GM21360 (cell line): ENCODE measurements around the gene WWC1.

ENCODE experiments used
- ATAC-seq: cut with Tn5 transposase; IDR thresholded peaks from one replicate; pipeline ENCODE4 v1.9.1; 2021; ENCODE audit warnings: mild to moderate bottlenecking, moderate library complexity; ENCODE audit not compliant: unreplicated experiment

The WWC1 gene

GRCh38 chr5:168401880-168402279, 110.4 kb downstream of the WWC1 start:
- no peak for ATAC-seq

- ATAC-seq = no peak
Measured at GRCh38 chr5:168404365-168404764, 112.9 kb downstream of the WWC1 start.

- ATAC-seq = no peak
Measured at GRCh38 chr5:168407211-168407610, 115.8 kb downstream of the WWC1 start.

GRCh38 chr5:168408561-168409305, 117.3 kb downstream of the WWC1 start:
- no peak for ATAC-seq

- ATAC-seq = peak; percentile 60
Measured at GRCh38 chr5:168409591-168410458, 118.4 kb downstream of the WWC1 start.

- ATAC-seq = no peak
Measured at GRCh38 chr5:168411871-168412270, 120.4 kb downstream of the WWC1 start.

GRCh38 chr5:168413062-168413461, 121.6 kb downstream of the WWC1 start:
- ATAC-seq = no peak

- ATAC-seq = no peak
Measured at GRCh38 chr5:168413596-168413995, 122.2 kb downstream of the WWC1 start.

GRCh38 chr5:168415401-168415800, 124.0 kb downstream of the WWC1 start:
- no peak for ATAC-seq

GRCh38 chr5:168415971-168416370, 124.5 kb downstream of the WWC1 start:
- ATAC-seq = no peak

GRCh38 chr5:168417731-168418429, 126.4 kb downstream of the WWC1 start:
- no peak for ATAC-seq

GRCh38 chr5:168420461-168420860, 129.0 kb downstream of the WWC1 start:
- ATAC-seq = no peak

- no peak for ATAC-seq
Measured at GRCh38 chr5:168422431-168422830, 131.0 kb downstream of the WWC1 start.

GRCh38 chr5:168423478-168423877, 132.0 kb downstream of the WWC1 start:
- ATAC-seq = no peak

GRCh38 chr5:168423971-168424370, 132.5 kb downstream of the WWC1 start:
- no peak for ATAC-seq

- no peak for ATAC-seq
Measured at GRCh38 chr5:168424594-168425323, 133.3 kb downstream of the WWC1 start.

- no peak for ATAC-seq
Measured at GRCh38 chr5:168426007-168426863, 134.8 kb downstream of the WWC1 start.

- ATAC-seq = no peak
Measured at GRCh38 chr5:168426864-168427172, 135.4 kb downstream of the WWC1 start.

GRCh38 chr5:168427224-168427623, 135.8 kb downstream of the WWC1 start:
- no peak for ATAC-seq

- no peak for ATAC-seq
Measured at GRCh38 chr5:168428552-168428951, 137.1 kb downstream of the WWC1 start.
